GM12891 (cell line): ENCODE measurements around the gene RANBP17.
A peak's percentile ranks its signal among the peaks of the same experiment; 100 is the strongest.

Experiments
- DNase-seq: peaks from one replicate; pipeline ENCODE4 v3.0.0; 2011; ENCODE audit warnings: low spot score; ENCODE audit not compliant: insufficient read length
- FAIRE-seq: peaks from 2 replicates; lab custom pipeline; 2011; peaks lifted over from hg19 to GRCh38; lab: Jason Lieb, UNC
- PAX5 ChIP-seq: IDR thresholded peaks from 2 replicates; pipeline ENCODE4 v1.6.1; 2011; ENCODE audit warnings: low read length, moderate library complexity, mild to moderate bottlenecking; ENCODE audit not compliant: insufficient read depth, severe bottlenecking
- POLR2A ChIP-seq: IDR thresholded peaks from 2 replicates; pipeline ENCODE4 v1.6.1; 2011; ENCODE audit warnings: low read depth, low read length, control low read depth
- POLR2AphosphoS5 ChIP-seq: IDR thresholded peaks from 2 replicates; pipeline ENCODE4 v1.6.1; 2011; ENCODE audit warnings: low read depth, low read length, control low read depth
- POU2F2 ChIP-seq: IDR thresholded peaks from 2 replicates; pipeline ENCODE4 v1.6.1; 2011; ENCODE audit warnings: low read depth, mild to moderate bottlenecking, control low read depth, low read length, moderate library complexity
- SPI1 ChIP-seq: IDR thresholded peaks from 2 replicates; pipeline ENCODE4 v1.6.1; 2011; ENCODE audit warnings: low read depth, low read length, control low read depth
- TAF1 ChIP-seq: IDR thresholded peaks from 2 replicates; pipeline ENCODE4 v1.6.1; 2011; ENCODE audit warnings: low read depth, low read length, control low read depth

Gene RANBP17

GRCh38 chr5:171205375-171205774 is 343.6 kb downstream of the RANBP17 start:
- no peak for FAIRE-seq
- no peak for DNase-seq
- TF ChIP-seq POLR2AphosphoS5 (no peak), POU2F2 (no peak), POLR2A (no peak), PAX5 (no peak), TAF1 (no peak)

- no peak for TF ChIP-seq SPI1
- no peak for TF ChIP-seq POLR2A
- TF ChIP-seq TAF1: no peak
- no peak for TF ChIP-seq POLR2AphosphoS5
- no peak for TF ChIP-seq POU2F2
- DNase-seq (no peak), FAIRE-seq (peak; percentile 45)
Measured at GRCh38 chr5:171207256-171207847, 345.5 kb downstream of the RANBP17 start.

GRCh38 chr5:171221916-171222315 is 360.1 kb downstream of the RANBP17 start:
- DNase-seq: no peak
- no peak for FAIRE-seq
- TF ChIP-seq TAF1 (no peak), POLR2AphosphoS5 (no peak), POU2F2 (no peak), PAX5 (no peak), POLR2A (no peak), SPI1 (no peak)

GRCh38 chr5:171223927-171224326 is 362.1 kb downstream of the RANBP17 start:
- DNase-seq (no peak), FAIRE-seq (no peak)
- no peak for TF ChIP-seq SPI1

GRCh38 chr5:171226096-171226754 is 364.4 kb downstream of the RANBP17 start:
- FAIRE-seq (no peak), DNase-seq (no peak)
- TF ChIP-seq POLR2A (no peak), POU2F2 (no peak), POLR2AphosphoS5 (no peak), SPI1 (no peak), TAF1 (no peak), PAX5 (no peak)

- FAIRE-seq (no peak), DNase-seq (no peak)
- TF ChIP-seq POLR2A: no peak
- TF ChIP-seq POLR2AphosphoS5: no peak
- TF ChIP-seq POU2F2: no peak
- no peak for TF ChIP-seq SPI1
- no peak for TF ChIP-seq PAX5
- TF ChIP-seq TAF1: no peak
Measured at GRCh38 chr5:171226864-171227263, 365.0 kb downstream of the RANBP17 start.

- DNase-seq (no peak), FAIRE-seq (no peak)
- TF ChIP-seq POLR2AphosphoS5: no peak
Measured at GRCh38 chr5:171236651-171237050, 374.8 kb downstream of the RANBP17 start.

- DNase-seq (no peak), FAIRE-seq (no peak)
- TF ChIP-seq PAX5 (no peak), SPI1 (no peak), POU2F2 (no peak), TAF1 (no peak), POLR2A (no peak), POLR2AphosphoS5 (no peak)
Measured at GRCh38 chr5:171242521-171242920, 380.7 kb downstream of the RANBP17 start.

- FAIRE-seq (no peak), DNase-seq (no peak)
- TF ChIP-seq POLR2AphosphoS5 (no peak), SPI1 (no peak), POU2F2 (no peak), TAF1 (no peak), POLR2A (no peak), PAX5 (no peak)
Measured at GRCh38 chr5:171246231-171246630, 384.4 kb downstream of the RANBP17 start.

GRCh38 chr5:171249460-171249859 is 387.6 kb downstream of the RANBP17 start:
- DNase-seq (no peak), FAIRE-seq (no peak)
- no peak for TF ChIP-seq POLR2A
- TF ChIP-seq POLR2AphosphoS5: no peak
- TF ChIP-seq POU2F2: no peak
- TF ChIP-seq SPI1: no peak
- no peak for TF ChIP-seq TAF1
- no peak for TF ChIP-seq PAX5

GRCh38 chr5:171250738-171251137 is 388.9 kb downstream of the RANBP17 start:
- DNase-seq: no peak
- TF ChIP-seq PAX5 (no peak), POU2F2 (no peak), POLR2A (no peak), POLR2AphosphoS5 (no peak), TAF1 (no peak), SPI1 (no peak)
- no peak for FAIRE-seq
